HCT116 (cell line): Measurements from ENCODE around the gene LAMB4. TPM values are rescaled to one million over a fixed set of nuclear protein-coding genes. Genes with fewer than 3 reads are reported as not detected.

Experiments
- ATAC-seq: fragments of 200-7000 bp; cut with Tn5 transposase; 2 replicates; pipeline ENCODE4 v1.9.1; 2020; ENCODE audit warnings: mild to moderate bottlenecking, moderate library complexity
- BruUV-seq: library from RNA; stranded (reverse); fragments of 400-500 nt; replicated peaks from 2 replicates; lab custom pipeline; 2021; lab: Mats Ljungman, UMichigan
- CTCF ChIA-PET: fragments of 300-600 bp; sonication (Branson Sonifier 250); formaldehyde crosslinking; loops from one replicate; lab custom pipeline; 2021; ENCODE audit warnings: antibody characterized with exemption; lab: Charles Lee
- POLR2A ChIA-PET: fragments of 300-600, 350-600 bp; sonication (Branson Sonifier 250); formaldehyde crosslinking; loops from one replicate; lab custom pipeline; 2021; ENCODE audit warnings: antibody characterized with exemption; lab: Charles Lee
- RAD21 ChIA-PET, 2 experiments: fragments of 300-600 bp; sonication (Branson Sonifier 250); formaldehyde crosslinking; loops; one replicate each; lab custom pipeline; 2023; ENCODE audit warnings: low total read pairs in 2 of 2; ENCODE audit not compliant: uncharacterized antibody in 2 of 2, unreplicated experiment in 2 of 2, low non-redundant PET in 1 of 2; lab: Charles Lee
- DNase-seq: peaks from one replicate; pipeline ENCODE4 v3.0.0-alpha.2; 2010; ENCODE audit warnings: low read depth, low spot score
- H2AFZ ChIP-seq: fragments of 200-600 bp; shearing (Covaris generic), sonication (generic); 2 replicates; pipeline ENCODE4 v1.6.1; 2017; ENCODE audit warnings: low read depth, mixed run types, mixed read lengths, antibody characterized with exemption, low read length; ENCODE audit not compliant: poor library complexity, severe bottlenecking
- H3K27ac ChIP-seq: 2 replicates; pipeline ENCODE4 v1.5.1; 2012; ENCODE audit warnings: low read depth, low read length
- H3K27me3 ChIP-seq: fragments of 200-600 bp; sonication (generic); 2 replicates; pipeline ENCODE4 v1.6.1; 2016; ENCODE audit warnings: mixed run types, low read length, mixed read lengths; ENCODE audit not compliant: insufficient read depth
- H3K36me3 ChIP-seq, 2 experiments: fragments of 200-500 bp in 1 of 2; fragments of 200-600 bp in 1 of 2; sonication (Bioruptor generic) in 1 of 2; sonication (generic) in 1 of 2; 2 replicates each; pipeline versions ENCODE4 v1.5.1 to v1.6.1; 2014 to 2016; ENCODE audit warnings: low read length in 2 of 2, inconsistent platforms in 1 of 2, mixed read lengths in 1 of 2, mixed run types in 1 of 2; ENCODE audit not compliant: insufficient read depth in 2 of 2, control insufficient read depth in 1 of 2
- H3K4me1 ChIP-seq, 2 experiments: fragments of 200-600 bp in 1 of 2; sonication (generic) in 1 of 2; 2 replicates each; pipeline versions ENCODE4 v1.5.1 to v1.6.1; 2012 to 2017; ENCODE audit warnings: low read length in 2 of 2, inconsistent platforms in 1 of 2, mild to moderate bottlenecking in 1 of 2, mixed read lengths in 1 of 2, mixed run types in 1 of 2, moderate library complexity in 1 of 2; ENCODE audit not compliant: insufficient read depth in 2 of 2, control insufficient read depth in 1 of 2
- H3K4me2 ChIP-seq: fragments of 200-600 bp; sonication (generic); 2 replicates; pipeline ENCODE4 v1.6.1; 2017; ENCODE audit warnings: mixed run types, low read length, mixed read lengths
- H3K4me3 ChIP-seq, 2 experiments: fragments of 200-600 bp in 1 of 2; sonication (generic) in 1 of 2; replicated peaks in 1 of 2; 2 replicates each; pipeline ENCODE4 v1.5.1; 2011 to 2016; ENCODE audit warnings: low read length in 2 of 2, control low read depth in 1 of 2, low read depth in 1 of 2, mild to moderate bottlenecking in 1 of 2, mixed read lengths in 1 of 2, mixed run types in 1 of 2
- H3K79me2 ChIP-seq: fragments of 200-600 bp; sonication (generic); 2 replicates; pipeline ENCODE4 v1.6.1; 2017; ENCODE audit warnings: mild to moderate bottlenecking, mixed run types, low read length, moderate library complexity, mixed read lengths; ENCODE audit not compliant: insufficient read depth
- H3K9ac ChIP-seq: fragments of 200-600 bp; sonication (generic); 2 replicates; pipeline ENCODE4 v1.6.1; 2016; ENCODE audit warnings: low read length, mixed read lengths
- H3K9me2 ChIP-seq: fragments of 200-600 bp; sonication (generic), shearing (Covaris generic); 2 replicates; pipeline ENCODE4 v1.6.1; 2017; ENCODE audit warnings: mixed run types, mild to moderate bottlenecking, moderate library complexity; ENCODE audit not compliant: insufficient read depth
- H3K9me3 ChIP-seq, 2 experiments: fragments of 200-500 bp in 1 of 2; fragments of 200-600 bp in 1 of 2; sonication (Bioruptor generic) in 1 of 2; sonication (generic) in 1 of 2; 2 replicates each; pipeline ENCODE4 v1.6.1; 2014 to 2017; ENCODE audit warnings: low read length in 2 of 2, mixed read lengths in 2 of 2, inconsistent platforms in 1 of 2, low read depth in 1 of 2, mild to moderate bottlenecking in 1 of 2, mixed run types in 1 of 2, moderate library complexity in 1 of 2; ENCODE audit not compliant: control insufficient read depth in 1 of 2, insufficient read depth in 1 of 2
- H4K20me1 ChIP-seq: fragments of 200-600 bp; sonication (generic), shearing (Covaris generic); 2 replicates; pipeline ENCODE4 v1.6.1; 2017; ENCODE audit warnings: mixed run types, mild to moderate bottlenecking, moderate library complexity; ENCODE audit not compliant: insufficient read depth
- CBX3 ChIP-seq: IDR thresholded peaks from 2 replicates; pipeline ENCODE4 v1.6.1; 2012; ENCODE audit warnings: low read depth
- CTCF ChIP-seq, 3 experiments: fragments of 200-600 bp in 1 of 3; sonication (generic) in 1 of 3; IDR thresholded peaks in 2 of 3; conservative IDR thresholded peaks in 1 of 3; 2 replicates each; pipeline ENCODE4 v1.5.1; 2012 to 2017; ENCODE audit warnings: low read depth in 2 of 3, low read length in 2 of 3, antibody characterized with exemption in 1 of 3, borderline replicate concordance in 1 of 3, control low read depth in 1 of 3, mild to moderate bottlenecking in 1 of 3, mixed read lengths in 1 of 3, mixed run types in 1 of 3, moderate library complexity in 1 of 3; ENCODE audit not compliant: insufficient read depth in 1 of 3
- EGR1 ChIP-seq: IDR thresholded peaks from 2 replicates; pipeline ENCODE4 v1.6.1; 2012; ENCODE audit warnings: low read depth
- ELF1 ChIP-seq: IDR thresholded peaks from 2 replicates; pipeline ENCODE4 v1.6.1; 2012; ENCODE audit warnings: low read depth, borderline replicate concordance
- FOSL1 ChIP-seq: IDR thresholded peaks from 2 replicates; pipeline ENCODE4 v1.6.1; 2012; ENCODE audit warnings: low read depth
- JUND ChIP-seq: IDR thresholded peaks from 2 replicates; pipeline ENCODE4 v1.6.1; 2012
- POLR2A ChIP-seq: IDR thresholded peaks from 2 replicates; pipeline ENCODE4 v1.7.0; 2011; ENCODE audit warnings: borderline replicate concordance; ENCODE audit not compliant: insufficient read depth, insufficient read length; ENCODE audit errors: extremely low read depth
- RAD21 ChIP-seq: IDR thresholded peaks from 2 replicates; pipeline ENCODE4 v1.6.1; 2012; ENCODE audit warnings: low read depth, mild to moderate bottlenecking
- SIN3A ChIP-seq: IDR thresholded peaks from 2 replicates; pipeline ENCODE4 v1.6.1; 2012; ENCODE audit warnings: low read depth
- SRF ChIP-seq: IDR thresholded peaks from 2 replicates; pipeline ENCODE4 v1.6.1; 2012; ENCODE audit warnings: low read depth
- TCF7L2 ChIP-seq: IDR thresholded peaks from 2 replicates; pipeline ENCODE4 v1.7.0; 2011; ENCODE audit warnings: borderline replicate concordance, inconsistent platforms; ENCODE audit not compliant: insufficient read depth, insufficient read length; ENCODE audit errors: extremely low read depth
- YY1 ChIP-seq: IDR thresholded peaks from 2 replicates; pipeline ENCODE4 v1.6.1; 2011; ENCODE audit warnings: low read length, low read depth, moderate library complexity, mild to moderate bottlenecking; ENCODE audit not compliant: insufficient replicate concordance; ENCODE audit errors: extremely low read depth
- ZNF274 ChIP-seq: fragments of 200-500 bp; sonication (Bioruptor generic); IDR thresholded peaks from 2 replicates; pipeline ENCODE4 v1.6.1; 2014; ENCODE audit warnings: mild to moderate bottlenecking, low read depth, low read length, inconsistent platforms
- intact Hi-C: fragments of 100-400 bp; cut with micrococcal nuclease; formaldehyde crosslinking; loops from 2 replicates; pipeline ENCODE4 v1.10.0; 2022
- total RNA-seq: library from RNA; stranded (reverse); gene quantifications from one replicate; pipeline ENCODE4 v1.2.1, GENCODE V29; 2021; ENCODE audit not compliant: unreplicated experiment
- TF ChIP-seq, protein P1 (sequence below): IDR thresholded peaks from 2 replicates; pipeline ENCODE4 v1.6.1; 2011; ENCODE audit warnings: mild to moderate bottlenecking, low read length, moderate library complexity; ENCODE audit not compliant: insufficient replicate concordance; ENCODE audit errors: extremely low read depth
- TF ChIP-seq, protein P2 (sequence below): IDR thresholded peaks from 2 replicates; pipeline ENCODE4 v1.6.1; 2012; ENCODE audit warnings: low read depth
- TF ChIP-seq, protein P3 (sequence below): IDR thresholded peaks from 2 replicates; pipeline ENCODE4 v1.6.1; 2012

The LAMB4 gene
- total RNA-seq, 1 experiment from 2014 or later: not detected

GRCh38 chr7:108008240-108008639 lies 121.9 kb downstream of the LAMB4 start:
- no peaks in the 10 kb centered on the region for H3K36me3 ChIP-seq
- H3K9me3 ChIP-seq: no peaks in the 10 kb centered on the region
- no TSS peak for BruUV-seq
- no peaks in the 10 kb centered on the region; the same call in 1 of the 2 replicates for H3K27me3 ChIP-seq
- no peak overlapping the region for H3K9ac ChIP-seq
- H3K4me2 ChIP-seq: no peak overlapping the region
- TF ChIP-seq RAD21: no peak
- TF ChIP-seq ZNF274: no peak
- TF ChIP-seq SIN3A: no peak
- TF ChIP-seq, protein P1, sequence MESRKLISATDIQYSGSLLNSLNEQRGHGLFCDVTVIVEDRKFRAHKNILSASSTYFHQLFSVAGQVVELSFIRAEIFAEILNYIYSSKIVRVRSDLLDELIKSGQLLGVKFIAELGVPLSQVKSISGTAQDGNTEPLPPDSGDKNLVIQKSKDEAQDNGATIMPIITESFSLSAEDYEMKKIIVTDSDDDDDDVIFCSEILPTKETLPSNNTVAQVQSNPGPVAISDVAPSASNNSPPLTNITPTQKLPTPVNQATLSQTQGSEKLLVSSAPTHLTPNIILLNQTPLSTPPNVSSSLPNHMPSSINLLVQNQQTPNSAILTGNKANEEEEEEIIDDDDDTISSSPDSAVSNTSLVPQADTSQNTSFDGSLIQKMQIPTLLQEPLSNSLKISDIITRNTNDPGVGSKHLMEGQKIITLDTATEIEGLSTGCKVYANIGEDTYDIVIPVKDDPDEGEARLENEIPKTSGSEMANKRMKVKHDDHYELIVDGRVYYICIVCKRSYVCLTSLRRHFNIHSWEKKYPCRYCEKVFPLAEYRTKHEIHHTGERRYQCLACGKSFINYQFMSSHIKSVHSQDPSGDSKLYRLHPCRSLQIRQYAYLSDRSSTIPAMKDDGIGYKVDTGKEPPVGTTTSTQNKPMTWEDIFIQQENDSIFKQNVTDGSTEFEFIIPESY: no peak
- no peak for TF ChIP-seq SRF
- TF ChIP-seq, protein P2, sequence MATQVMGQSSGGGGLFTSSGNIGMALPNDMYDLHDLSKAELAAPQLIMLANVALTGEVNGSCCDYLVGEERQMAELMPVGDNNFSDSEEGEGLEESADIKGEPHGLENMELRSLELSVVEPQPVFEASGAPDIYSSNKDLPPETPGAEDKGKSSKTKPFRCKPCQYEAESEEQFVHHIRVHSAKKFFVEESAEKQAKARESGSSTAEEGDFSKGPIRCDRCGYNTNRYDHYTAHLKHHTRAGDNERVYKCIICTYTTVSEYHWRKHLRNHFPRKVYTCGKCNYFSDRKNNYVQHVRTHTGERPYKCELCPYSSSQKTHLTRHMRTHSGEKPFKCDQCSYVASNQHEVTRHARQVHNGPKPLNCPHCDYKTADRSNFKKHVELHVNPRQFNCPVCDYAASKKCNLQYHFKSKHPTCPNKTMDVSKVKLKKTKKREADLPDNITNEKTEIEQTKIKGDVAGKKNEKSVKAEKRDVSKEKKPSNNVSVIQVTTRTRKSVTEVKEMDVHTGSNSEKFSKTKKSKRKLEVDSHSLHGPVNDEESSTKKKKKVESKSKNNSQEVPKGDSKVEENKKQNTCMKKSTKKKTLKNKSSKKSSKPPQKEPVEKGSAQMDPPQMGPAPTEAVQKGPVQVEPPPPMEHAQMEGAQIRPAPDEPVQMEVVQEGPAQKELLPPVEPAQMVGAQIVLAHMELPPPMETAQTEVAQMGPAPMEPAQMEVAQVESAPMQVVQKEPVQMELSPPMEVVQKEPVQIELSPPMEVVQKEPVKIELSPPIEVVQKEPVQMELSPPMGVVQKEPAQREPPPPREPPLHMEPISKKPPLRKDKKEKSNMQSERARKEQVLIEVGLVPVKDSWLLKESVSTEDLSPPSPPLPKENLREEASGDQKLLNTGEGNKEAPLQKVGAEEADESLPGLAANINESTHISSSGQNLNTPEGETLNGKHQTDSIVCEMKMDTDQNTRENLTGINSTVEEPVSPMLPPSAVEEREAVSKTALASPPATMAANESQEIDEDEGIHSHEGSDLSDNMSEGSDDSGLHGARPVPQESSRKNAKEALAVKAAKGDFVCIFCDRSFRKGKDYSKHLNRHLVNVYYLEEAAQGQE: no peak
- no peak for TF ChIP-seq TCF7L2
- TF ChIP-seq YY1: no peak
- no peak for TF ChIP-seq CTCF (IDR thresholded peaks at IDR 0.05 in 2 of 3, conservative IDR thresholded peaks at IDR 0.05 in 1 of 3; ENCODE audit: borderline replicate concordance in 1 of 3, insufficient read depth in 1 of 3, low read depth in 2 of 3, low read length in 2 of 3)
- TF ChIP-seq CBX3: no peak
- TF ChIP-seq POLR2A: no peak
- TF ChIP-seq, protein P3, sequence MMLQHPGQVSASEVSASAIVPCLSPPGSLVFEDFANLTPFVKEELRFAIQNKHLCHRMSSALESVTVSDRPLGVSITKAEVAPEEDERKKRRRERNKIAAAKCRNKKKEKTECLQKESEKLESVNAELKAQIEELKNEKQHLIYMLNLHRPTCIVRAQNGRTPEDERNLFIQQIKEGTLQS: no peak
- no peak for TF ChIP-seq ELF1
- TF ChIP-seq JUND: no peak
- no peak for TF ChIP-seq EGR1
- no peak for TF ChIP-seq FOSL1
- no peaks in the 10 kb centered on the region for H3K9me2 ChIP-seq
- intact Hi-C loops: no loop called here
- no peak overlapping the region for H3K27ac ChIP-seq
- H3K4me1 ChIP-seq: peaks cover 0 to 12% of the 10 kb centered on the region in 2 experiments; a peak in 2 of 4 replicates
- H3K79me2 ChIP-seq: no peaks in the 10 kb centered on the region
- ATAC-seq (no peak), DNase-seq (no peak)
- RAD21 ChIA-PET: no interaction called here
- CTCF ChIA-PET: no interaction called here
- H3K4me3 ChIP-seq: no peak overlapping the region
- no peak overlapping the region for H2AFZ ChIP-seq
- no peaks in the 10 kb centered on the region for H4K20me1 ChIP-seq
- POLR2A ChIA-PET: no interaction called here
